Activated naive CD4-positive, alpha-beta T cell treated with Interleukin-2 at 50 U/mL for 16 hours (primary cell): Measurements from ENCODE around the gene RAB3GAP2.
A peak's percentile ranks its signal among the peaks of the same experiment; 100 is the strongest.
"Not testable (repeated sequence)": the region's sequence is repeated elsewhere in the genome, so short reads cannot be mapped to it uniquely, and the experiment has no call there.

Experiments
- DNase-seq: peaks from one replicate; pipeline ENCODE4 v3.0.0-alpha.2; 2020

The RAB3GAP2 gene

GRCh38 chr1:220236278-220236677, 36.0 kb downstream of the RAB3GAP2 start:
- not testable (repeated sequence) for DNase-seq

- DNase-seq, result no peak
These were observed 36.8 kb downstream of the RAB3GAP2 start for GRCh38 chr1:220235462-220235861.

GRCh38 chr1:220233927-220234326, 38.3 kb downstream of the RAB3GAP2 start:
- DNase-seq, result no peak

- DNase-seq, result no peak
These were observed 42.5 kb downstream of the RAB3GAP2 start for GRCh38 chr1:220229771-220230170.

GRCh38 chr1:220227393-220227792, 44.9 kb downstream of the RAB3GAP2 start:
- DNase-seq, result no peak

GRCh38 chr1:220226752-220227151, 45.5 kb downstream of the RAB3GAP2 start:
- no peak for DNase-seq

GRCh38 chr1:220225957-220226356, 46.3 kb downstream of the RAB3GAP2 start:
- no peak for DNase-seq

GRCh38 chr1:220224611-220225124, 47.6 kb downstream of the RAB3GAP2 start:
- DNase-seq, result no peak

GRCh38 chr1:220224033-220224432, 48.2 kb downstream of the RAB3GAP2 start:
- DNase-seq, result no peak

GRCh38 chr1:220222939-220223338, 49.3 kb downstream of the RAB3GAP2 start:
- no peak for DNase-seq

GRCh38 chr1:220221670-220222069, 50.6 kb downstream of the RAB3GAP2 start:
- DNase-seq, result no peak

GRCh38 chr1:220221269-220221668, 51.0 kb downstream of the RAB3GAP2 start:
- no peak for DNase-seq

- DNase-seq, result not testable (repeated sequence)
These were observed 51.6 kb downstream of the RAB3GAP2 start for GRCh38 chr1:220220699-220221040.

GRCh38 chr1:220219865-220220698, 52.2 kb downstream of the RAB3GAP2 start:
- DNase-seq, result no peak

GRCh38 chr1:220219136-220219442, 53.2 kb downstream of the RAB3GAP2 start:
- DNase-seq, result no peak

- peak; percentile 46 for DNase-seq
These were observed 53.7 kb downstream of the RAB3GAP2 start for GRCh38 chr1:220218397-220219135.

- no peak for DNase-seq
These were observed 54.8 kb downstream of the RAB3GAP2 start for GRCh38 chr1:220217383-220217988.

- no peak for DNase-seq
These were observed 58.8 kb downstream of the RAB3GAP2 start for GRCh38 chr1:220213382-220213983.

- DNase-seq, result no peak
These were observed 64.8 kb downstream of the RAB3GAP2 start for GRCh38 chr1:220207411-220207810.

- DNase-seq, result not testable (repeated sequence)
These were observed 67.5 kb downstream of the RAB3GAP2 start for GRCh38 chr1:220204758-220205157.

- no peak for DNase-seq
These were observed 68.4 kb downstream of the RAB3GAP2 start for GRCh38 chr1:220203816-220204215.

- no peak for DNase-seq
These were observed 73.9 kb downstream of the RAB3GAP2 start for GRCh38 chr1:220198186-220199005.
